ENCODE data around the gene MTG2.
A peak's percentile ranks its signal among the peaks of the same experiment; 100 is the strongest.

Gene MTG2

DNA sequence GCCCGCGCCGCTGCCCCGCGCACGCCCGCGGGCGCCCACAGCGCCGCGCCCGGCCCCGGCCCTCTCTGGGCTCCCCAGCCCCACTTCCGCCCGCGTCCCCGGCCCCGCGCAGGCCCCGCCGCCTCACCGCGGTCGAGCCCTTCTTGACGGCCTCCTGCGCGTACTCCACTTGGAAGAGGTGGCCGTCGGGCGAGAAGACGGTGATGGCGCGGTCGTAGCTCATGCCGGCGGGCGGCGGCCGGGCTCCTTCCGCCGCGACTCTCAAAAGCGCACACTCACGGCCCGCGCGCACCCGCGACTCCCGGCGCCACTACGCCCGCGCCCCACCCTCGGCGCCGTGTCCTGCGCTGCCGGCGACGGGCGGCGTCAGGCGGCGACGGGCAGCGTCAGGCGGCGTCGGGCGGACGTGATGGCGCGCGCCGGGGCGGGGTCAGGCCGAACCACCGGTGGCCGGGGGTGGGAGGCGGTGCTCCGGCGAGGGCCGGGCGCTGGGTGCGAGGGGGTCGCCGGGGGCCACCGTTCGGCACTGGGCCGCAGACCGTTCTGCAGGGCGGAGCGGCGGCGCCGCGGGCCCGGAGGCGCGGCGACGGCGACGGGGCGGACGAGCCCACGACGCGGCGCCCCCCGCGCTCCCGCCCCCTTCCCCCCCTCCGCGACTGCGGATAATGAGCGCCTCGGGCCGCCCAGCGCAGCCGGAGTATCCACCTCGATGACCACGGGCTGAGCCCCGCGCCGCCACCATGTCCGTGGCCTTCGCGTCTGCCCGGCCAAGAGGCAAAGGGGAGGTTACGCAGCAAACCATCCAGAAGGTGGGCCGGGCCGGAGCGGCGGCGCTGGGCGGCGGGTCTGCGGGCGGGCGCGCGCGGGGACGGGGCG lies 39.5 kb upstream of the MTG2 start, which contains the start of the genes PSMA7 and SS18L1 (continued):
- TF ChIP-seq, protein P1, sequence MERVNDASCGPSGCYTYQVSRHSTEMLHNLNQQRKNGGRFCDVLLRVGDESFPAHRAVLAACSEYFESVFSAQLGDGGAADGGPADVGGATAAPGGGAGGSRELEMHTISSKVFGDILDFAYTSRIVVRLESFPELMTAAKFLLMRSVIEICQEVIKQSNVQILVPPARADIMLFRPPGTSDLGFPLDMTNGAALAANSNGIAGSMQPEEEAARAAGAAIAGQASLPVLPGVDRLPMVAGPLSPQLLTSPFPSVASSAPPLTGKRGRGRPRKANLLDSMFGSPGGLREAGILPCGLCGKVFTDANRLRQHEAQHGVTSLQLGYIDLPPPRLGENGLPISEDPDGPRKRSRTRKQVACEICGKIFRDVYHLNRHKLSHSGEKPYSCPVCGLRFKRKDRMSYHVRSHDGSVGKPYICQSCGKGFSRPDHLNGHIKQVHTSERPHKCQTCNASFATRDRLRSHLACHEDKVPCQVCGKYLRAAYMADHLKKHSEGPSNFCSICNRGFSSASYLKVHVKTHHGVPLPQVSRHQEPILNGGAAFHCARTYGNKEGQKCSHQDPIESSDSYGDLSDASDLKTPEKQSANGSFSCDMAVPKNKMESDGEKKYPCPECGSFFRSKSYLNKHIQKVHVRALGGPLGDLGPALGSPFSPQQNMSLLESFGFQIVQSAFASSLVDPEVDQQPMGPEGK (tag by site-specific recombination; IDR thresholded peaks at IDR 0.05) = no peak
- TF ChIP-seq ZNF610 (tag by site-specific recombination; IDR thresholded peaks at IDR 0.05; ENCODE audit: borderline replicate concordance) (no peak), ZNF843 (tag by site-specific recombination; IDR thresholded peaks at IDR 0.05) (no peak), ZNF510 (tag by site-specific recombination; IDR thresholded peaks at IDR 0.05; ENCODE audit: insufficient replicate concordance) (no peak), ZNF48 (tag by site-specific recombination; IDR thresholded peaks at IDR 0.05) (no peak), BCL11B (tag by site-specific recombination; IDR thresholded peaks at IDR 0.05; ENCODE audit: low read depth) (no peak), KLF7 (tag by site-specific recombination; IDR thresholded peaks at IDR 0.05; ENCODE audit: borderline replicate concordance) (no peak), ZNF394 (tag by site-specific recombination; IDR thresholded peaks at IDR 0.05; ENCODE audit: borderline replicate concordance) (no peak), GLIS1 (tag by site-specific recombination; IDR thresholded peaks at IDR 0.05) (no peak), ZNF768 (tag by site-specific recombination; IDR thresholded peaks at IDR 0.05) (no peak), REPIN1 (tag by site-specific recombination; IDR thresholded peaks at IDR 0.05; ENCODE audit: low read depth) (no peak), OSR2 (tag by site-specific recombination; IDR thresholded peaks at IDR 0.05) (no peak), ZNF175 (tag by site-specific recombination; IDR thresholded peaks at IDR 0.05) (no peak), ZNF548 (tag by site-specific recombination; IDR thresholded peaks at IDR 0.05) (no peak), ZNF2 (tag by site-specific recombination; IDR thresholded peaks at IDR 0.05) (no peak), ZBTB7A (tag by site-specific recombination; IDR thresholded peaks at IDR 0.05; ENCODE audit: low read depth) (no peak), KLF8 (tag by site-specific recombination; IDR thresholded peaks at IDR 0.05) (peak; percentile 15; the same call in 1 of the 2 replicates), KLF9 (tag by site-specific recombination; IDR thresholded peaks at IDR 0.05; ENCODE audit: low read depth) (peak; percentile 10; the same call in 1 of the 2 replicates), ZNF660 (tag by site-specific recombination; IDR thresholded peaks at IDR 0.05) (no peak), SP7 (tag by site-specific recombination; IDR thresholded peaks at IDR 0.05) (no peak), IKZF3 (tag by site-specific recombination; IDR thresholded peaks at IDR 0.05) (no peak), KLF1 (tag by site-specific recombination; IDR thresholded peaks at IDR 0.05) (peak; percentile 21; the same call in 1 of the 2 replicates), ZFP3 (tag by site-specific recombination; IDR thresholded peaks at IDR 0.05; ENCODE audit: low read depth) (no peak), ZNF202 (tag by site-specific recombination; IDR thresholded peaks at IDR 0.05; ENCODE audit: borderline replicate concordance) (no peak), ZIC2 (tag by site-specific recombination; IDR thresholded peaks at IDR 0.05) (no peak), ZNF24 (tag by site-specific recombination; IDR thresholded peaks at IDR 0.05) (no peak), TRIM28 (IDR thresholded peaks at IDR 0.05; ENCODE audit: borderline replicate concordance, low read length) (no peak), ZFHX2 (tag by site-specific recombination; conservative IDR thresholded peaks at IDR 0.05) (peak; percentile 38; the same call in 1 of the 2 replicates)
- TF ChIP-seq, protein P2, sequence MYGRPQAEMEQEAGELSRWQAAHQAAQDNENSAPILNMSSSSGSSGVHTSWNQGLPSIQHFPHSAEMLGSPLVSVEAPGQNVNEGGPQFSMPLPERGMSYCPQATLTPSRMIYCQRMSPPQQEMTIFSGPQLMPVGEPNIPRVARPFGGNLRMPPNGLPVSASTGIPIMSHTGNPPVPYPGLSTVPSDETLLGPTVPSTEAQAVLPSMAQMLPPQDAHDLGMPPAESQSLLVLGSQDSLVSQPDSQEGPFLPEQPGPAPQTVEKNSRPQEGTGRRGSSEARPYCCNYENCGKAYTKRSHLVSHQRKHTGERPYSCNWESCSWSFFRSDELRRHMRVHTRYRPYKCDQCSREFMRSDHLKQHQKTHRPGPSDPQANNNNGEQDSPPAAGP (tag by site-specific recombination; IDR thresholded peaks at IDR 0.05) = 0 out of 2 replicates have a peak, but pooled peaks have one; percentile 39
- TF ChIP-seq, protein P3, sequence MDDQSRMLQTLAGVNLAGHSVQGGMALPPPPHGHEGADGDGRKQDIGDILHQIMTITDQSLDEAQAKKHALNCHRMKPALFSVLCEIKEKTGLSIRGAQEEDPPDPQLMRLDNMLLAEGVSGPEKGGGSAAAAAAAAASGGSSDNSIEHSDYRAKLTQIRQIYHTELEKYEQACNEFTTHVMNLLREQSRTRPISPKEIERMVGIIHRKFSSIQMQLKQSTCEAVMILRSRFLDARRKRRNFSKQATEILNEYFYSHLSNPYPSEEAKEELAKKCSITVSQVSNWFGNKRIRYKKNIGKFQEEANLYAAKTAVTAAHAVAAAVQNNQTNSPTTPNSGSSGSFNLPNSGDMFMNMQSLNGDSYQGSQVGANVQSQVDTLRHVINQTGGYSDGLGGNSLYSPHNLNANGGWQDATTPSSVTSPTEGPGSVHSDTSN (CRISPR knock-in tag; IDR thresholded peaks at IDR 0.05) = peak; percentile 41; the same call in 1 of the 2 replicates
- TF ChIP-seq, protein P4, sequence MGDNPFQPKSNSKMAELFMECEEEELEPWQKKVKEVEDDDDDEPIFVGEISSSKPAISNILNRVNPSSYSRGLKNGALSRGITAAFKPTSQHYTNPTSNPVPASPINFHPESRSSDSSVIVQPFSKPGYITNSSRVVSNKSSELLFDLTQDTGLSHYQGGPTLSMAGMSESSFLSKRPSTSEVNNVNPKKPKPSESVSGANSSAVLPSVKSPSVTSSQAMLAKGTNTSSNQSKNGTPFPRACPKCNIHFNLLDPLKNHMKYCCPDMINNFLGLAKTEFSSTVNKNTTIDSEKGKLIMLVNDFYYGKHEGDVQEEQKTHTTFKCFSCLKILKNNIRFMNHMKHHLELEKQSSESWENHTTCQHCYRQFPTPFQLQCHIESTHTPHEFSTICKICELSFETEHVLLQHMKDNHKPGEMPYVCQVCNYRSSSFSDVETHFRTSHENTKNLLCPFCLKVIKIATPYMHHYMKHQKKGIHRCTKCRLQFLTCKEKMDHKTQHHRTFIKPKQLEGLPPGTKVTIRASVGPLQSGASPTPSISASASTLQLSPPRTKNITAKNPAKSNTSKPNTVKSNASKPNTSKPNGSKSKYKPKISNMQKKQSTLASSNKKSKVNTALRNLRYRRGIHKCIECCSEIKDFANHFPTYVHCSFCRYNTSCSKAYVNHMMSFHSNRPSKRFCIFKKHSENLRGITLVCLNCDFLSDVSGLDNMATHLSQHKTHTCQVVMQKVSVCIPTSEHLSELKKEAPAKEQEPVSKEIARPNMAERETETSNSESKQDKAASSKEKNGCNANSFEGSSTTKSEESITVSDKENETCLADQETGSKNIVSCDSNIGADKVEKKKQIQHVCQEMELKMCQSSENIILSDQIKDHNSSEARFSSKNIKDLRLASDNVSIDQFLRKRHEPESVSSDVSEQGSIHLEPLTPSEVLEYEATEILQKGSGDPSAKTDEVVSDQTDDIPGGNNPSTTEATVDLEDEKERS (tag by site-specific recombination; IDR thresholded peaks at IDR 0.05) = no peak
- TF ChIP-seq, protein P5, sequence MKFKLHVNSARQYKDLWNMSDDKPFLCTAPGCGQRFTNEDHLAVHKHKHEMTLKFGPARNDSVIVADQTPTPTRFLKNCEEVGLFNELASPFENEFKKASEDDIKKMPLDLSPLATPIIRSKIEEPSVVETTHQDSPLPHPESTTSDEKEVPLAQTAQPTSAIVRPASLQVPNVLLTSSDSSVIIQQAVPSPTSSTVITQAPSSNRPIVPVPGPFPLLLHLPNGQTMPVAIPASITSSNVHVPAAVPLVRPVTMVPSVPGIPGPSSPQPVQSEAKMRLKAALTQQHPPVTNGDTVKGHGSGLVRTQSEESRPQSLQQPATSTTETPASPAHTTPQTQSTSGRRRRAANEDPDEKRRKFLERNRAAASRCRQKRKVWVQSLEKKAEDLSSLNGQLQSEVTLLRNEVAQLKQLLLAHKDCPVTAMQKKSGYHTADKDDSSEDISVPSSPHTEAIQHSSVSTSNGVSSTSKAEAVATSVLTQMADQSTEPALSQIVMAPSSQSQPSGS (tag by site-specific recombination; IDR thresholded peaks at IDR 0.05; ENCODE audit: low read depth) = no peak
